Dendritic cell treated with granulocyte-macrophage colony-stimulating factor and Interleukin-4, amounts not matched to agents 40 ng/mL and 50 ng/mL, for 4 days (primary cell): Measurements from ENCODE around the gene HAND1.

ENCODE experiments used
- H3K27ac Mint-ChIP-seq: one replicate; pipeline ENCODE4 v1.8.0; 2022; ENCODE audit warnings: mild to moderate bottlenecking, mixed read lengths
- H3K27me3 Mint-ChIP-seq: one replicate; pipeline ENCODE4 v1.8.0; 2022; ENCODE audit warnings: mild to moderate bottlenecking, mixed read lengths
- H3K36me3 Mint-ChIP-seq: one replicate; pipeline ENCODE4 v1.8.0; 2022; ENCODE audit warnings: low read depth, mixed read lengths
- H3K4me1 Mint-ChIP-seq: one replicate; pipeline ENCODE4 v1.8.0; 2022; ENCODE audit warnings: low read depth, mixed read lengths
- H3K4me3 Mint-ChIP-seq: one replicate; pipeline ENCODE4 v1.8.0; 2022; ENCODE audit warnings: mild to moderate bottlenecking, moderate library complexity, mixed read lengths
- H3K9me3 Mint-ChIP-seq: one replicate; pipeline ENCODE4 v1.8.0; 2022; ENCODE audit warnings: mixed read lengths
- intact Hi-C: fragments of 100-400 bp; cut with micrococcal nuclease; formaldehyde crosslinking; loops from one replicate; pipeline ENCODE4 v1.15.0; 2022

The HAND1 gene

DNA sequence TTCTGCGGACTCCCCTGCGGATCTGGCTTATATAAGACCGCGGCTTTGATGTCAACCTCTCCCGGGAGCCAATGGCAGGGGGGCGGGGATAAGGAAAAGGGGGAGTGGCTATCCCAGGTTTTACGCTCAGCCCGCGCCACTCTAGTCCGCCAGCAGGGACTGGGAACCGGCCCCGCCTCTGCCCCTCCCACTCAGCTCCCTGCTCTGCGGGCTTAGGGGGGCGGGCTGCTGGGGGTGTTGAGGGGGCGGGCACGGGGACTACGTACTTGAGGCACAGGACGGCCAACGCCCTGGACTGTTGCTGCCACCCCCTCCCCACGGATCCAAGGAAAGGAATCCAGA, at the start of gene HAND1:
TSS of gene HAND1 (minus strand) at position 4 of the 342 bp plus-strand sequence. CDS start 219 bp downstream, outside the sequence.
- Mint-ChIP-seq H3K4me1 (peaks cover 56% of the 10 kb centered on the region), H3K27ac (no peak within 1 kb of the TSS), H3K27me3 (peaks cover 100% of the 10 kb centered on the region), H3K36me3 (no peaks in the 10 kb centered on the region), H3K9me3 (no peaks in the 10 kb centered on the region), H3K4me3 (peak within 1 kb of the TSS; percentile 1)
- intact Hi-C loops = no loop called here

DNA sequence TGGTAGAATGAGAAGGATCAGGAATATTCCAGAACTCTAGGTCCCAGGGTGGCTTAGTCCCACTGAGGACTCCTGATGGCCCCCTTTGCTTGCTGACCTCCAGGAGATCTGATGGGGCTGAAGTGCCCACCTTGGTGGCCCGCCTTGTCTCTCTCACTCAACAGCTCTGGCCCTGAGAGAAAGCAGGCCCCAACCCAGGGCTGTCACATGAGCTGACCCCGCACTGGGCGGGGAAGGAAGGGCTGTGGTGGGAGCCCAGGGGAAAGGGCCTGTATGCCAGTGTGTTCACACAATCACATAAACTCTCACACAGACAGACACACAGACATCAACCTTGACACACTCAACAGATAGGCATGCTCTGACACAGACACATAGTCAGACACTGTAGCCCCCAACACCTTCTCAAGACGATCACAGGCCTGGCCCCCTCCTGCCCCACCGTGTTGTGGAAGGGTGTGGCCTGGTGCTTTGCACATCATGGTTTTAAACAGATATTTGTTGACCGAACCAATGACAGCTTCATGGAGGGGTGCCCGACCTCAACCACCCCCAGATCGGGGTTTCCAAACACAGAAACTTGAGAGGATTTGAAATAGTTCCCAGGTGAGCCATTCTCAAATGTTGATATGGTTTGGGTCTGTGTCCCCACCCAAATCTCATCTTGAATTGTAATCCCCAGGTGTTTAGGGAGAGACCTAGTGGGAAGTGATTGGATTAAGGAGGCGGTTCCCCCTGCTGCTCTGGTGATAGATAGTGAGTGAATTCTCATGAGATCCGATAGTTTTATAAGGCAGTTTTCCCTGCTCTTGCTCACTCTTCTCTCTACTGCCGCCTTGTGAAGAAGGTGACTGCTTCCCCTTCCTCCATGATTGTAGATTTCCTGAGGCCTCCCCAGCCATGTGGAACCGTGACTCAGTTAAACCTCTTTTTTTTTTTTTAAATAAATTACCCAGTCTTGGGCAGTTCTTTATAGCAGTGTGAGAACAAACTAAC, 48.5 kb upstream of the HAND1 start:
- no peaks in the 10 kb centered on the region for H3K4me1 Mint-ChIP-seq
- no peaks in the 10 kb centered on the region for H3K9me3 Mint-ChIP-seq
- H3K4me3 Mint-ChIP-seq = no peak overlapping the region
- peaks cover 12% of the 10 kb centered on the region for H3K27me3 Mint-ChIP-seq
- H3K27ac Mint-ChIP-seq = no peak overlapping the region
- no peaks in the 10 kb centered on the region for H3K36me3 Mint-ChIP-seq
- intact Hi-C loops = no loop called here

DNA sequence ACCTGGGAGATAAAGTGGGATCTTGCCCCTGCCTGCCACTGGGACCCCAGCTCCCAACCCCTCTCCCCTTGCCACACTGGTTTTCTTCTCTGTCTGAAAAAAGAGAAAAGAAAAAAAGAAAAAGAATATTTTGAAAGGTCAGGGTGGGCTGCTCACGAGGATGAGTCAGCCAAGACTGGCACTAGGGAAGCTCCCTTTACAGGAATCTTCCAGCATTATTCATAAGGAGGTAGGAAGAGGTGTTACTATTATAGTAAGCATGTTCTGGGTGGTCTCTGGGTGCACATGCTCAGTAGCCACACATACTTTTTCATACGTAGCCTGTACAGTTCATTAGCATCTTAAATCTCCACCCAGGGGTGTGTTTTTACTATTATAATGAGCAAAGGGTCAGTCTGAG, 46.8 kb upstream of the HAND1 start:
- no peaks in the 10 kb centered on the region for H3K36me3 Mint-ChIP-seq
- intact Hi-C loops = no loop called here
- H3K27ac Mint-ChIP-seq = no peak overlapping the region
- no peak overlapping the region for H3K4me3 Mint-ChIP-seq
- peaks cover 25% of the 10 kb centered on the region for H3K27me3 Mint-ChIP-seq
- H3K4me1 Mint-ChIP-seq = no peaks in the 10 kb centered on the region
- no peaks in the 10 kb centered on the region for H3K9me3 Mint-ChIP-seq

DNA sequence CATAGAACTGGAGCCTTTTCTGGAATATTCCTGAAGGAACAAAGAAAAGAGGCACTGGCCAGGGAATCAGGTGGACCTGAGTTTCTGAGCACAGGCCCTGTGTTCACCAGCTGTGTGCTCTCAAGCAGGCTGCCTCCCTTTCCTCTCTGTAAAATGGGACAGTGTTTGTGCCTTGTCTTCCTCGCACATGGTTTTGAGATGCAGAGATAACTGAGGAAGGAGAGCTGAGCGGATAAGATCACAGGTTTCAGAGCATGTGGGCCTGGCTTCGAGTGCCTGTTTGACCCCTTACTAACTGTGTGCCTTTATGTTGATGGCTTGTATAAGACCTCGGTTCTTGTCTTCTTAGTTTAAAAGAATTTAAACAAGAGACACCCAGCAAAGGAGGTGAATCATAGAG, 46.2 kb upstream of the HAND1 start:
- H3K4me1 Mint-ChIP-seq = no peaks in the 10 kb centered on the region
- H3K4me3 Mint-ChIP-seq = no peak overlapping the region
- H3K9me3 Mint-ChIP-seq = no peaks in the 10 kb centered on the region
- intact Hi-C loops = no loop called here
- peaks cover 30% of the 10 kb centered on the region for H3K27me3 Mint-ChIP-seq
- H3K27ac Mint-ChIP-seq = no peak overlapping the region
- H3K36me3 Mint-ChIP-seq = no peaks in the 10 kb centered on the region

DNA sequence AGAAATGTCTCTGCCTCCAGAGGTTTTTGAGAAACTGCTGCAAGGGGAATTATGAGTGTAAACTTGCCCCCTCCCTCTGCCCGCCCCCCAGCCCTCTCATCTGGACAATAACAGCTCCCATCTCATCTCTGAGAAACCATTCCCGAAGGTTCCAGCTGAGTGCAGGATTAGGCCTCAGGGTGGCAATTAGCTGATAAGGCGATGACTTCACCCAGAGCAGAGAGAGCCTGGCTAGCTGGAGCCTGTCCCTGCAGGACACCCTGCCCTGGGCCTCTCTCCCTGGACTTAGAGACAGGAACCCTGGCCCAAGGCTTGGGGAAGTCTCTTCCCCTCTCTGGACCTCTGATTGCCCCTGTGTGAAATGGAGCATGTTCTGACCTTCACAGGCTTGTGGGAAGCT, 45.7 kb upstream of the HAND1 start:
- no peaks in the 10 kb centered on the region for H3K4me1 Mint-ChIP-seq
- H3K27me3 Mint-ChIP-seq = peaks cover 30% of the 10 kb centered on the region
- intact Hi-C loops = no loop called here
- no peak overlapping the region for H3K4me3 Mint-ChIP-seq
- H3K36me3 Mint-ChIP-seq = no peaks in the 10 kb centered on the region
- H3K27ac Mint-ChIP-seq = no peak overlapping the region
- no peaks in the 10 kb centered on the region for H3K9me3 Mint-ChIP-seq

DNA sequence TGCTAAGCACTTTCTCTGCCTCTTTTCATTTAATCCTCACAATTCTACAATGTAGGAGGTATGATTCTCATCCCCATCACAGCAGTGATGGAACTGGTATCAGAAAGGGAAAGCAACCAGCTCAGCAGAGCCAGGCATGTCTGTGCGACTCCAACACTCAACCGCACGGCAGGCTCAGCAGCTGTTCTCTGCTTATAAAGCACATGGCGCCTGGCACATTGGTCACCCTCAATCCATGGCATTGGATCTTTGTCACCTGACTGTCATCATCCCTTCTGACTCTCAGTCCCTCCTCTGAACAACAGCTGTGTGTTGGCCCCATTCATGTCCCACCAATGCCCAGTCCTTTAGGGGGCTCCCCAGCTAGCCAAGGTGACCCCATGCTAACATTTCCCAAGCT, 45.1 kb upstream of the HAND1 start:
- no peaks in the 10 kb centered on the region for H3K9me3 Mint-ChIP-seq
- H3K36me3 Mint-ChIP-seq = no peaks in the 10 kb centered on the region
- H3K4me1 Mint-ChIP-seq = no peaks in the 10 kb centered on the region
- intact Hi-C loops = no loop called here
- peaks cover 30% of the 10 kb centered on the region for H3K27me3 Mint-ChIP-seq
- H3K4me3 Mint-ChIP-seq = no peak overlapping the region
- no peak overlapping the region for H3K27ac Mint-ChIP-seq

DNA sequence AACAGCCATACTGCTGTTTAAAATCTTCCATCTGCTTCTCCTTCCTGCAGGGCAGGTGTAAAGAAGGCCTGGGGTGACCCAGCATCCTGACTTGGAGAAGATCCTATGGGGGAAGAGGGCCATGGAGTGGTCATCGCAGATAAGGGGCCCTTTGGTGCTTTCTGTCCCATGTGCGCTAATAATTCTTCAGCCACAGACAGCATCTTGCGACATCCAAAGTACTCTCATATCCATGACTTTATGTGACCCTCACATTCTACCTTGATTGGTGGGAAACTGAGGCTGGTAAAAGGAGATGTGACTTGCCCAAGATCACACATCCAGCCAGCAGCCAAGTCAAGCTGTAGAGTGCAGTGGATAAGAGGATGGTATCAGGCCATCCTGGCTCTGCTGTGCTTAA, 44.3 kb upstream of the HAND1 start:
- H3K27me3 Mint-ChIP-seq = peaks cover 30% of the 10 kb centered on the region
- H3K36me3 Mint-ChIP-seq = no peaks in the 10 kb centered on the region
- no peak overlapping the region for H3K4me3 Mint-ChIP-seq
- no peaks in the 10 kb centered on the region for H3K4me1 Mint-ChIP-seq
- H3K9me3 Mint-ChIP-seq = no peaks in the 10 kb centered on the region
- H3K27ac Mint-ChIP-seq = no peak overlapping the region
- intact Hi-C loops = no loop called here

DNA sequence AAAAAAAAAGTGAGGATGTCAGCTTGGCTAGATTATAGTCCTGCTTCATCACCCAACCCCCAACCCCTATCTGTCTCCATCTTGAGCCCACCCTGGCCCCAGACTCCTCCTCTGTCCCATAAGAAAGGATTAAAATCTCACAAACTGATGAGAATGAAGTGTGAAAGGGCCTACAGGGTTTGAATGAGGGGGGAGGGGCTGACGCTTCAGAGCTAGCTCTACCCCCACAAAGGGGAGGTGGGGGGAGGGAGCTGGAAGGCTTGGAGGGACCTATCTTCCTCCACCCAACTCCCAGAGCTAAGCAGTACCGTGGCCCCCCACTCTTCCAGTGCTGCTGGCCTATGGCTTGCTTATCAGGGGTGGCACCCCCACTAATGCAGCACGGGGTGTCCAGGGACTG, 43.7 kb upstream of the HAND1 start:
- H3K4me1 Mint-ChIP-seq = no peaks in the 10 kb centered on the region
- H3K9me3 Mint-ChIP-seq = no peaks in the 10 kb centered on the region
- H3K4me3 Mint-ChIP-seq = no peak overlapping the region
- no peaks in the 10 kb centered on the region for H3K36me3 Mint-ChIP-seq
- H3K27me3 Mint-ChIP-seq = peaks cover 30% of the 10 kb centered on the region
- H3K27ac Mint-ChIP-seq = no peak overlapping the region
- intact Hi-C loops = loop anchor here (2.0 kb wide), 1 partner anchor 89 kb away; no protein-coding TSS in a partner anchor

DNA sequence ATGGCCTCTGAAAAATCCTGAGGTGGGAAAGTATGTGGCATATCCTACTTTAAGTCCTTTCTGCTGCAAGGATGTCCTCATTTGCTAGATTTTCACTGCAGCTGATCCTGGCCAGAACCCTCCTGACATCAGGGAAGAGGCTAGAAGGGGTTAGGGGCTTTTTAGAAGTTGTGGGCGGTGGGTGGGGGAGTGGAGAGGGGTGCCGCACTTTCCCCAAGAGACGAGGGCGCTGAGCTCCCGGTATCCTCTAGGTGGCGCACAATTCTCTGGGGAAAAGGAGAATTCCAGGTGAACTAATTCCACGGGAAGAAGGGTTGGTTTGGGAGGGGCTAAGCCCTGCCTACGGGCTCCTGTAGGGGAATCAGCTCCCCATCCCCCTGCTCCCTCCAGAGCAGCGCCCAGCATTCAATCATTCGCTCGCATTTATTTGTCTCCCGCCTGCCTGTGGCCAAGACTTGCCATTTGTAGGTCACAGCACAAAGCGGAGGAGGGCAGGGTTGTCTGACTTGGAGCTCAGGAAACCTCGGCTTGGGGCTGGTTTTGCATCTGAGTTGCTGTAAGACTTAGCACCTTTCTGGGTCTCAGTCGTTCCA, 42.9 kb upstream of the HAND1 start:
- Mint-ChIP-seq H3K4me3 (no peak overlapping the region), H3K27me3 (peaks cover 30% of the 10 kb centered on the region), H3K4me1 (no peaks in the 10 kb centered on the region), H3K36me3 (no peaks in the 10 kb centered on the region), H3K27ac (no peak overlapping the region), H3K9me3 (no peaks in the 10 kb centered on the region)
- intact Hi-C loops = loop anchor here (2.0 kb wide), 1 partner anchor 90 kb away; no protein-coding TSS in a partner anchor

DNA sequence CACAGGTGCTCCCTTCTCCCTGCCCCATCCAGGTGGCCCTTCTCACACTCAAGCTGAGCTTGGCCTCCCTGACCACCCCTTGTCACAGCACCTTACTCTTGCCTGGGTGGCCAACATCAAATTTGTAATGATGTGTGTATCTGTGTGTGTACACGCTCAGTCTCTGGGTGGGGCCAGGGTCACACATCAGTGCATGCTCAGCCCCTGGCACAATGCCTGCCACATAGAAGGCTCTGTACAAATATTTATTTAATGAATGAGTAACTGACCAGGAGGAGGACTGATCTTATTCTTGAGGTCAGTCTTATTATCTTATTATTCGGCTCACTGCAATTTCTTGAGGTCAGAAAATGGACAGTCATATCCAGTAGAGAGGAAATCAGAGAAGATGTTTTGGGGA, 41.3 kb upstream of the HAND1 start:
- H3K9me3 Mint-ChIP-seq = no peaks in the 10 kb centered on the region
- intact Hi-C loops = no loop called here
- H3K4me1 Mint-ChIP-seq = no peaks in the 10 kb centered on the region
- peaks cover 35% of the 10 kb centered on the region for H3K27me3 Mint-ChIP-seq
- no peaks in the 10 kb centered on the region for H3K36me3 Mint-ChIP-seq
- no peak overlapping the region for H3K27ac Mint-ChIP-seq
- H3K4me3 Mint-ChIP-seq = no peak overlapping the region

DNA sequence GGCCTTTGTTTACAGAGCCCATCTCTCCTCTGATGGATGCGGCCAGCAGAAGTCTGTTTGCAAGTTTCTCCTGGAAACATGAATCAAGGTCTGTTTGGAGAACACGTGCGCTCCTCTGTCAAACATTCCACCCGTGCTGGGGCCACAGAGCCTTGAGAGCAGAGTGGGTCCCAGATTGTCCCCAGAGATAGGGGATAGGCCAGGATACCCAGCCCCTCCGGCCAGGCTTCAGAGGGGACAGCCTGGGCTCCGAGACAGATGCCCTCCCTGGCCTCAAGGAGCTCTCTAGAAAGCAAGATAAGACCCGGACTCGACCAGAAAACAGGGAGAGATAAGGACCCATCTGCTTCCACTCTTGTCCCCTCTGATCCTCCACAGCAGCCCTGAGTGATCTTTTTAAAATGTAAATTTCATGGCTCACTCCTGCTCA, 40.4 kb upstream of the HAND1 start:
- H3K4me1 Mint-ChIP-seq = peaks cover 6% of the 10 kb centered on the region
- H3K27me3 Mint-ChIP-seq = peaks cover 41% of the 10 kb centered on the region
- no peaks in the 10 kb centered on the region for H3K36me3 Mint-ChIP-seq
- no peak overlapping the region for H3K27ac Mint-ChIP-seq
- H3K9me3 Mint-ChIP-seq = no peaks in the 10 kb centered on the region
- intact Hi-C loops = no loop called here
- H3K4me3 Mint-ChIP-seq = no peak overlapping the region

DNA sequence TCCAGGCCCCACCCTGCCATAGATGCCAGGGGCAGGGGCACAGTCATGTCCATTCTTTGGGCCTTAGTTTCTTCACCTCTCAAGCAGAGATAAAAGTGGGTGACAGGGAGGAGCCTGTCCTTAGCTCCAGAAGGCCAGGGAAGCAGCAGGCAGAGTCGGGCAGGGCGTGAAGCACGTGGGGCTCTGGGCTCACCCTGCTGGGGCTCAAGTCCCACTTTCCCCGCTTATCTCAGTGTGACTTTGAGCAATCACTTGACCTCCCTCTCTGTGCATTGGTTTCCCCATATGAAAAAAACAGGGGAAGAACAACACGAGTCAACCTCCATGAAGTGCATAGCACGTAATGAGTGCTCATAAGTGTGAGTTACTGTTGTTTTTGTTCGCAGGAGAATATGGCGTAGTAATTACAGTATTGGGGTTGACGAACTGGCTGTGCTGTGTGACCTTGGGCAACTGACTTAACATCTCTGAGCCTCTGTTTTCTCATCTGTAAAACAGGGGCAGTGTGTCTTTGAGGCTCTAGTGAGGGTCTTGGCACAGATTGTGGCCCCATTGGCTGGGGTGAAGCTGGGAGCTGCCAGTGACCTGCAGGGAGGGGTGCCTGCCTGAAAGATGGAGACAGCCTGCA, 39.9 kb upstream of the HAND1 start:
- peaks cover 39% of the 10 kb centered on the region for H3K27me3 Mint-ChIP-seq
- no peak overlapping the region for H3K4me3 Mint-ChIP-seq
- intact Hi-C loops = no loop called here
- peaks cover 7% of the 10 kb centered on the region for H3K4me1 Mint-ChIP-seq
- no peaks in the 10 kb centered on the region for H3K36me3 Mint-ChIP-seq
- no peaks in the 10 kb centered on the region for H3K9me3 Mint-ChIP-seq
- H3K27ac Mint-ChIP-seq = no peak overlapping the region

DNA sequence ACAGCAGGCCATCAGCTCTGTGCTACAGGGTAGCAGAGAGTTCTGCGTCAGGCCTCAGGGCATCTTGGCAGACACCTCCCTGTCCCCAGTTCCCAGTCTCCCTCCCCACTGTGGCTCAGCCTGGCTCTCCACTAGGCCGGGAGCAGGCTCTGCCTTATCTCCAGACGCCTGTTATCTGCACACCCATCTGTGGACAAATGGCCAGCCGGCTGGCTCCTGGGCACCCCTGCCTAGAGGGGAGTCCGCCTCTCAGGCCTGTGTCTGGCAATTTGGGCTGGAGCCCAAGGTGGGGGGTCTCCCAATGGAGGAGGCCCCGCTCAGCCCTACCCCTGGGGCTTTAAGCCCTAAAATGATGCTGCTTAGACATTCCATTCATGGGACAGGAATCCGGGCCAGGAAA, 39.2 kb upstream of the HAND1 start:
- H3K4me3 Mint-ChIP-seq = no peak overlapping the region
- no peaks in the 10 kb centered on the region for H3K9me3 Mint-ChIP-seq
- H3K4me1 Mint-ChIP-seq = peaks cover 7% of the 10 kb centered on the region
- no peaks in the 10 kb centered on the region for H3K36me3 Mint-ChIP-seq
- H3K27me3 Mint-ChIP-seq = peaks cover 39% of the 10 kb centered on the region
- H3K27ac Mint-ChIP-seq = no peak overlapping the region
- intact Hi-C loops = no loop called here

DNA sequence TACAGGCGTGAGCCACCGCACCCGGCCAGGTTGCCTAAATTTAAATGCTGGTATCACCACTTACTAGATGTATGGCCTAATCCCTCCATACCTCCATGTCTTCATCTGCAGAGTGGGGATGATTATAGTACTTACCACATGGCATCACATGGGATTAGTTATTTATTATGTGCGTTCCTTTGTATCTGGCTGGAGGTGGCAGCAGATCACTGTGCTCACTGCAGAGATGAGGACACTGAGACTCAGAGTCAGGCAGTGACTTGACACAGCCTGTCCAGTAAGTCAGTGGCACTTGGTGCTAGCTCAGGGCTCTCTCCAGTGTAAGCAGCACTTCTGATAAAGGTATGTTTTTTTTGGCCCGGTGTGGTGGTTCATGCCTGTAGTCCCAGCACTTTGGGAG, 38.4 kb upstream of the HAND1 start:
- H3K9me3 Mint-ChIP-seq = no peaks in the 10 kb centered on the region
- no peak overlapping the region for H3K27ac Mint-ChIP-seq
- peaks cover 7% of the 10 kb centered on the region for H3K4me1 Mint-ChIP-seq
- intact Hi-C loops = no loop called here
- no peaks in the 10 kb centered on the region for H3K36me3 Mint-ChIP-seq
- H3K4me3 Mint-ChIP-seq = no peak overlapping the region
- peaks cover 33% of the 10 kb centered on the region for H3K27me3 Mint-ChIP-seq
